Left kidney (tissue), 2 donors: ENCODE results near the gene STK32C. TPM values are rescaled to one million over a fixed set of nuclear protein-coding genes. Genes with fewer than 3 reads are reported as not detected.
"Not testable (repeated sequence)": the region's sequence is repeated elsewhere in the genome, so short reads cannot be mapped to it uniquely, and the experiment has no call there.

ENCODE experiments used
- DNase-seq: peaks from one replicate; pipeline ENCODE4 v3.0.0-alpha.2; 2013
- polyA plus RNA-seq: library from polyadenylated mRNA; unstranded; fragments of 120-200 nt; gene quantifications from one replicate; pipeline ENCODE4 v1.2.1, GENCODE V29; 2013; ENCODE audit not compliant: insufficient read length

STK32C gene
- polyA plus RNA-seq, 1 donor: 11.5 TPM

DNA sequence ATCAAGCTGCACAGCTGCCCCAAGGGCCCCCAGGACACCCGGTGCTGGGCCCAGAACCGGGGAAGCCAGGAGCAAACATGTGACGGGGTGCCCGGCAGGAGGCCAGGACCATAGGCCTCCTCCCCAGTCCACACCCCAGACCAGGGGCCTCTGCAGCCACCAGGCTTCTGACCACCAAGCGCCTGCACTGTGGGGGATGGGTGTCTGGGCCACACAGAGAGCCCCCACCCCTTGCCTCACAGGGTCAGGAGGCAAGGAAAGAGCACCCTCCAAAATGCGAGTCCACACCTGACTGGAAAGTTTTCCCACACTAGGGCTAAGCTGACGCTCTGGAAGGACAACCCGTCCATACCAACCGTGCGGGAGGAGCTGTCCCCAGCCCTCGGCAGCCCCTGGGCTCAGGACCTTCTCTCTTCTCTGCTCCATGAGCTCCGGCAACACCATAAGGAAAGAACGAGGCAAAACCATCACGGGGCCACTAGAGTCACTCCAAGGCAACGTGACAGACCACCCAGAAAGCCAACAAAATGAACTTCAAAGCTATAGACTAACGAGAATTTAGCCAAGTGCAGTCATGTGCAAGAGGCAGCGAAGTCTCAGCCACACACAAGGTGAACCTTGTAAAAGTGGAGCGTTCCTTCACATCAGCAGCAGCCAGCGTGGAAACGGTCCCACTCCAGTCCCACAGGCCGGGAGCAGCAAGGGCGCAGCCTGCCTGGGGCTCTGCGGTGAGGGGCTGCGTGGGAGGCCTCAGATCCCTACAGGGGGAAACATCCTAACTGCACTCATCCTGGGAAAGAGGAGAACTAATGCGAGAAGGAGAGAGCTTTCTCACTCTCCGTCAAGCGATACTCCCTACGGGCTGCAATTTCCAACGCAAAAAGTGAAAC, 5.1 kb downstream of the STK32C start:
- no peak for DNase-seq

DNA sequence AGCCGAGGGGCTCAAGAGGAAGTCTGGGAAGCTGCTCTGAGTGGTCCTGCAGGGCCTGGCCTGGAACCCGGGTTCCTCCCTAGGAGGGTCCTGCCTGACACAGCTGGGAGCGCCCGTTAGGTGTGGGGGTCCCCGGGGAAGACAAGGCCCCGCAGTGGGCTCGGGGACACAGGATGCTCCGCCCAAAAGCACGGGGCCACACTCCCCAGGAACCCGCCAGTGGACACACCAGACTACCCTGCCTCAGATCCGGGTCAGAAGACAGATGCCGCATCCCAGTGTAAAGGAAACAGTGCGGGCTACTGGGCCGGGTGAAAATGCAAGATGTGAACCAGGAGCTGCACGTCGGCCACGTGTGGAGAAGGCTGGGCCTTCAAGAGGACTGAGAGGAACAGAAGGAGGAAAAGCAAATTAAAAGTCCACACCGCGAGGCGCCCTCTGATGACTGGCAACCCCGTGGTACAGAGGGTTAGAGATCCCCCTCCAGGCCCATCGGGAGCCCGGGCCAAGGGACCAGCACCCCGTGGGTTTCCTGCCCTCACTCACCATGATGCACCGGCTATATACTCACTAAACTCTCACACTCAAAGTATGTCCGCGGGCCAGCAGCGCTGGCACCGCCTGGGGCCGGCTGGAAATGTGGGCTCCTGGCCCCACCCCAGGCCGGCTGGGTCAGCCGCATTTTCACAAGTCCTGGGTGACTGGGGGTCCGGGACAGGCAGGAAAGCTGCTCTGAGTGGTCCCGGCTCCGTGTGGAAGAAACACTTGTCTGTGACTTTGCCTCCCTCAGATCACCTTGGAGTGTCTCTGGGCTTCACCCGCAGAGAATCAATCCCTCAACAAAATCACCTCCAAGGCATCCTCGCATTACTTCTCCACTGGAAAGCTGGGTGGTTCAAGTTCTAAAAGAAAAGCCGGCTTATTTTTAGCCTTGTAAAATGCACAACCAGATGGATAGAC, 6.1 kb downstream of the STK32C start:
- DNase-seq: no peak

DNA sequence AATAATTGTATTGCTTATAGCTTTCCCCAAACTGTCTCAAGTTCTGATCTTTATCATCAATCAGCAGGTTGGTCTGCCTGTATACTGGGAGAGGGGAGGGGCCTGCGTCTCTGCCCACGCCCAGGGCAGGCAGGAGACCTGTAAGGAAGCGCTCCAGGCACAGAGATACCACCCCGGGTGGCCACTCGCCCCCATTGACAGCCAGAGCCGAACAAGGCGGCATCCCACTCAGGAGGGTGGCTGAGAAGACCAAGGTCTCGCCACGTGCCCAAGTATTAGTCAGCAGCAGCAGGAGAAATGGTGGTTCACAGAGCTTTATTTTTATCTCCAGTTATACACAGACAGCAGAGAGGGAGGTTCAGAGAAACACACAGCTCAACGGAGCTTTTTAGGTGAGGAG, 7.2 kb downstream of the STK32C start:
- no peak for DNase-seq

DNA sequence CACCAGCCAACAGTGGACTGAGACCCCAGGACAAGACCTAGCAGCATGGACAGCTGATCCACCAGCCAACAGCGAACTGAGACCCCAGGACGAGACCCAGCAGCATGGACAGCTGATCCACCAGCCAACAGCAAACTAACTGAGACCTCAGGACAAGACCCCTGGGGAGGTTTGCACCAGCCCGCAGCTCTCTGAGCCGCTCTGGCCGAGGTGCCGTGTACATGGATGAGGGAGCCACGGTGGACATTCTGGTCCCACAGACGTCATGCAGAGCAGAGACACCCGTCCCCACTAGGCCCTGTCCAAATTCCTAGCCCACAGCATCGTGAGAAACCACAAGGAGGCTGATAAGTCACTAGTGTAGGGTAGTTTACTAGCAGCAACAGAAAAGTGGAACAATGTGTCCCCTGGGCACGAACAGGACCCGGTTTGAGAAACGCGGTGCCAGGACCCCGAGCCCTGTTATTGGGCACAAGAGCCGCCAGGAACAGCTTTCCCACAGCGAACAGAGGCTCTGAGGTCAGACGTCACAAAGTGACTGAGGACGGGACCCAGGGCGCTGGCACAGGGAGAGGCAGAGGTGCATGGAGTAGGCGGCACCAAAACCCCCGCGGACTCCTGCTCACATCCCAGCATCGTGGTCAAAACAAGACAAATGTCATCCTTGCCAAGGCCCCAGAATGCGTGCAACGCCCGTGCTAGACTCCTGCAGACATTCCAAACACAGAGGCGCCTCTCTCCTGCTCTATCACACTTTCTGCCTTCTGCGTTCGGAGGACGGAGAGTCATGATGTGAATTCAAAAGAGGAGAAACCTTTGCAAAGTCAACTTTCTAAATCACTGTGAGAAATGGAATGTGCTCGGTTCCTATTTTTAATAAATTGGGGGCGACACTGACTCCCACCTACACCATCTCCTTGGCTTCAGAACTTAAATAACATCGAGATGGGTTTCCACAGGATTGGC, 8.1 kb downstream of the STK32C start:
- DNase-seq: no peak

DNA sequence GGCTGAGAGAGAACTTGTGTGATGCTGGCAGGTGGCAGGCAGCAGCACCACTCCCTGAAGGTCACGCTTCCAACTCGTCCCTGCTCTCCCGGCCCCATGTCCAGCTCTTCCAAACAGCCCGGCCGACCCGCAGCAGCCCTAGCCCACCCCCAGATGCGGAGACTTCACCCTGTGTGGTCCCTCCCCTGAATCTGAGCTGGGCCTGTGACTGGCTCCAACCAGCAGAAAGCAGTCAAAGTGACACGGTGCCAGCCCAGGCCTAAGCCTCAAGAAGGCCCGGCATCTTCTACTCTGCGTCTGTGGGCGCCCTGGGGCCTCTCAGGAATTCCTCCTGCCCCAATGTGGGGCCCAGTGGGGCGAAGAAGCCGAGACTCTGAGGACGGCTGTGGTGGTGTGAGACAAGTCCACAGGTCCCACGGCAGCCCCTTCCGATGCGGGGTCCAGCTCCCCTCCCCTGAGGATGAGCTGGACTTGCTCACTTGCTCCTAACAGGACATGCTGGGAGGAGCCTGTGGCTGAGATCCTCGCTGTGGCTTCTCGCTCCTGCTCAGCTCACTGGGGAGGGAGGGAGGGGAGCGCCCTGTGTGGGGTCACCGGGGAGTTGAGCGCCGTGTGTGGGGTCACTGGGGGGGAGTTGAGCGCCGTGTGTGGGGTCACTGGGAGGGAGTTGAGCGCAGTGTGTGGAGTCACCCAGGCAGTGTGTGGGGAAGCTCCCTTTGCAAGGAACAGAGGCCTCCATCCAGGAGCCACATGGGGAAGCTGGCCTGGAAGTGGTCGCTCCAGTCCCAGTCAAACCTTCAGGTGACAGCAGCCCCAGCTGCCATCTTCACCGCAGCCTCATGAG, 9.5 kb downstream of the STK32C start:
- peak; percentile 41 for DNase-seq

DNA sequence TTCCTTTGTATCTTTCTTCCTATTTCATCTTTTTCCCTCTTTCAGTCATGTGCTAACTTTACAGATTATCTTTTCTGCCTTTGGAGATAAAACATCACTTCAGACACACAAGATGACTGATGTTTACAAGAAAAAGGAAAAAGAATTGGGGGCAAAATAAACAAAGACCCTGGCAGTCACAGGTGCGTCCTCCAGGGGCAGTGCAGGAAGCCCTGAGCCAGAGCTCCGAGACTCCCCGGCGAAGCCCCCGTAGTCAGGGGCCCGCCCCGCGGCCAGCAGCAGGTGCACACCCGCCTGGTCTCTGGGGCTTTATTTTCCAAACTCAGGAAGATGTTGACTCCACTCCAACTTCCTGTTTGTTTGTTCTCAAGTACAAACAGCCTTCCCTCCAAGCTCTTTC, 10.2 kb downstream of the STK32C start:
- no peak for DNase-seq

DNA sequence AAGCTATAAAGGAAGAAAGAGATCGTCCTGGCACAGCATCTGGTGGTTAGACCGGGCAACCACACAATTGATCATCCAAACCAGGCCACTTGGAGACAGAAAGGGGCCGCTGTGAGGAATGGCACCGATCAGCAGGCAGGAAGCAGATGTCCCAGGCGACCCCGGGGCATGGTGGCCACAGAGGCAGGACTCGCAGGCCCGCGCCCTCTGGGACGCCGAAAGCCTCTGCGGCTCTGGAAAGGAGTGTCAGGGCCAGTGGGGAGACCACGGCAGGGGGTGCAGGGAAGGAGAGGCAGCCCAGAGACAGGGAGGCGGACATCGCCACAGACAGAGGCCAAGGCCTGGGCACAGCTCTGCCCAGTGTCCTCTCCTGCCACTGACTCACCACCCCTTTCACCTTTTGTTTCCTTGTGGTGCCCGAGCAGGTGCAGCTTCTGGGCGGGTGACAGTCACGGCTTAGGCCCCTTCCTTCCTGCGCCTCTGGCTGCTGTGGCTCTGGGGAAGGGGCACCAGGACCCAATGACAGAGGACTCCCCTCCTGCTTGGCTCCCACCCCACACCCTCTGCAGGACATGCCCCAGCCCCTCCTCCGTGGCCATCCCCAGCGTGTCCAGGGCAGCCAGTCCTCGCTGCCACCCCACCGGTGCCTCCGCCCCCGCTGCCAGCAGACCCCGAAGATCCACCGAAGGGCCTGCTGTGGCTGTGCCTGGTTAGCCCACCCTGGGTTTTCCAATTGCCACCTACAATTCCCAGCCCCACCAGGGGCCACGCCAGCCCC, 10.9 kb downstream of the STK32C start:
- DNase-seq: no peak

DNA sequence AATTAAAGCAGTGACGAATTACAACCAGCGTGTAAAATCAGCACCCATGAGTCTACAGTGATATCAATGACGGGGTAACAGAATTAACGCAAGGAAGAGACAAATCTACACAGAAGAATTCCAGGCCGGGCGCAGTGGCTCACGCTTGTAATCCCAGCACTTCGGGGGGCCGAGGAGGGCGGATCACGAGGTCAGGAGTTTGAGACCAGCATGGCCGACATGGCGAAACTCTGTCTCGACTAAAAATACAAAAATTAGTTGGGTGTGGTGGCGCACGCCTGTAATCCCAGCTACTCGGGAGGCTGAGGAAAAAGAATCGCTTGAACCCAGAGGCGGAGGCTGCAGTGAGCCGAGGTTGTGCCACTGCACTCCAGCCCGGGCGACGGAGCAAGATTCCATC, 12.3 kb downstream of the STK32C start:
- not testable (repeated sequence) for DNase-seq

DNA sequence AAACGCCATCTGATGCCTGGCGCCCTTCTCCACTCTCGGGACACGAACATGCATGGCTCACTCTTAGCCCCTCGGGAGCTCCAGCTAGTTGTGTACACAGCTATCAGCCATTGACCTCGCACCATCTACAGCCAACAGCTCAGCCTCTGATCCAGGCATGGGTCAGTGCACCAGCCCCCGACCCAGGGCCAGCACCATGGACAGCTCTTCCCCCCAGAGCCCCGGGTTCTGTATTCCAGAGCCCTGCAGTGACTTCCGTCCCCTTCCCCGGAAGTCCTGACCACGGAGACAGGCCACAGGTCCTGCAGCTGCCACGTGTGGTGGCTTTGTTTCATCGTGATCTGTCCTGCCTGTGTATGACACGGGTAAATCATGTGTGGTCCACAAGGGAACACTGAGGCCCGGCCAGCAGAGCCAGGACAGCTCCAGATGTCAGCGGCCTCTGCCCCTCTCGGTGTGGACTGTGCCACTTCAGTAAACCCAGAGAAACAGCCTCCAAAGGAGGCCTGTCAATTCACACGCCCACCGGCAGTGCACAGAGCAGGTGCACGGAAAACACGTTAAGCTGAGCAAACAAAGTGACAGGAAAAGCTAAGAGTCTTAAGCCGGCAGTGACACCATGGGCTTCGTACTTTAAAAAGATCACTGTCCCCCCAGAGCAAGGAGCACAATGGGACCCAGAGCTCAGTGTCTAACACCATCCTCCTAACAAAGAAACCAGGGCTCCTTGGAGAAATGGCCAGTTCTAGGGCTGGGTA, 13.0 kb downstream of the STK32C start:
- DNase-seq: no peak

DNA sequence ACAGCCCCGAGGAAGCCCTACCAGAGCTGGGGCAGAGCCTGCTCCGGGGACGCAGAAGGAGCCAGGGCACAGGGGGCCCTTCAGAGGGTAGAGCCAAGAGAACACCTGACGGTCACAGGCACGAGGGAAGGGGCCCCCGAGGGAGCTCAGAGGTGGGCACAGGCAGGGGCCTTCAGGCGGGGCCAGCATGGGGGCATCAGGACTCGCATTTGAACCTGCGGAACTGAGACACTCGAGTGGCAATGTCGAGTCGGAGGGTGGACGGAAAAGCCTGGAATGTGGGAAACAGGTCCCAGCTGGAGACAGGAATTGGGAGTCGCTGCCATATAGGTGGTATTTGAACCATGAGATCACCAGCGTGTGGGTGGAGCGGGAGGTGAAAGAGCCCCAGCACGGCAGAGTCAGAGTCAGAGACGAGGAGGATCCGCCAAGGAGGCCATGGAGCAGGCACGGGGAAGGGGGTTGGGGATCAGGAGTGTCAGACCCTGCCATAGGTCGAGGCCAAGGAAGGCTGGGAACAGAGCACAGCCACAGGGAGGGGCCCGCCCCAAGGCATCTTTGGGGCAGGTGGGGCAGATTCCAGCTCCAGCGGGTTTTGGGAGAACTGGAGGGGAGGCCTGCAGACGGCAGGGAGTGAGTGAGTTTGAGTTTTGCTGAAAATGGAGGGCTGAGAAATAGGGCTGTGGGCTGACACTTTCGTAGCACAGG, 13.8 kb downstream of the STK32C start:
- no peak for DNase-seq

DNA sequence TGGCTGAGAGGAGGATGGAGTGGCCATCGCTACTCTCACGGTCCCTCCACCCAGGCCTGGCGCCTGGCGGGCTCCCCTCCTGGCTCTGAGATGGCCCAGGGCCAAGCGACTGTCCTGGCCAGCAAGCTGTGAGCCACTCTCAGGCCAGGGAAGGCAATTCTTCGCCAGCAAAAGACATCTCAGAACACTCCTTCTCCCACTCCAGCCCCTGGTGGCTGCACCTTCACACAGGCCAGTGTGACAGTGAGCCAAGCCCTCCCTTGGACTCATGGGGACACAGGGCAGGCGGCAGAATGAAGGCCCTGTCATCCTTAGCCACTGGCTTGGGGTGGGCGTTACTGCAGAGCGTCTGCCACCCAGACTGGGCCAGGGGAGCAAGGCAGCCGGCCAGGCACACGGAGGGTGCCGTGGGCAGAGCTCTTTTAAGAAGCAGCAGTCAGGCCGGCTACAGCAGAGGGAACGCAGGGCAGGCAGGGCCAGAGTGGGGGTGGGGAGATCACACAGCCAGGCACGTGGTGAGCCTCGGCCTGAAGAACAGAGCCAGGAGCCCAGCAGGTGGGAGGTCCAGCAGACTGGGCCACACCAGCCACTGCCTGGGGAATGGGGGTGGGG, 14.4 kb downstream of the STK32C start:
- DNase-seq: no peak

DNA sequence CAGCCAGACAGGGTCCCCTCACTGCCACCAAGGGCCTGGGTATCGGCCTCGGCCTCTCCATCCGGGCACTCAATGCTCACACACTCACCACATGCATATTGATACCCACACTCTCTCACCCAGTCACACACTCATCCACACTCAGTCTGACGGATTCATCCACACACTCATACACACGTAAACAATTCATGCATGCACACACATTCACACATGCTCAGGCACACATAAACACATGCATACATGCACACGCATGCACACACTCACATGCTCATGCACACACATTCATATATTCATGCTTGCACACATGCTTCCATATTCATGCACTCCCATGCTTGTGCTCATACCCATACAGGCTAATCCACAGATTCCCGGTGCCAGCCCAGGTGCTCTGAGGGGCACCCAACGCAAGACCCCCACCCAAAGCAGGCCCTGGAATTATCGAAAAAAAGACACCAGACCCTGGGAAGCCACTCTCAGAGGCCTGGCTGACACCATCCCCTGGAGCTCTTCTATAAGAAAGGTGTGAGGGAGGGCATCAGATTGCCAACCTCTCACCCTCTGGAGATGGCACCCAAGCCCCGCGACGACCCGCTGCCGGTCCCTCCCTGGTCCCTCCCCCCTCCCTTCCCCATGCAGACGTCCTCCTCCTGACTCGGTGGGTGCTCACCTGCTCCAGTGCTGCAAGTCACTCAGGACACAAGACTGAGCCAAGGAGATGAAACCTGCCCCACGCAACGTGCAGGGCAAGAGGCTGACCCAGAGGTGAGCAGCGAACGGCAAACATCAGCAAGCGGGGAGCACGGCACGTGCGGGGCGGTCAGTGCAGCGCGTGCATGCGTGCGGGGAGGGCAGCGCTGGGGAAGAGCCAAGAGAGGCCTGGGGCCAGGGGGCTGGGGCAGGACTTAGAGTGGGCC, 15.2 kb downstream of the STK32C start:
- no peak for DNase-seq

DNA sequence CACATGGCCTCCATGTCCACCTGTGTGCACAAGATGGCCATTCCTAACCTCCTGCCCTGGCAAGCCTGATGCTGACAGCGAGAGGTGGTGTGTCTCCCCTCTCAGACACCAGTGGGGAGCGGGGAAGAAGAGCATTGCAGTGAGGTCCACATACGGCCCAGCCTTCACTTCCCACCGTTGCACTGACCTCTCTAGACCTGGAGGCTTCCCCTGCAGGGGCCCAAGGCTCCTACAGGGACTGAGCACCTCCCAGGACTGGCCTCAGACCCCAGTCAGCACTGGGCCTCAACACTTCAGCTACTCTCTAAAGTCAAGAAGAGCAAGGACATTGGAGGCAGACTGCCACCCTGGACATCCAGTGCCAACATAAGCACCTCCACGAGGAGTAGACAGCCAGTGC, 15.9 kb downstream of the STK32C start:
- no peak for DNase-seq

DNA sequence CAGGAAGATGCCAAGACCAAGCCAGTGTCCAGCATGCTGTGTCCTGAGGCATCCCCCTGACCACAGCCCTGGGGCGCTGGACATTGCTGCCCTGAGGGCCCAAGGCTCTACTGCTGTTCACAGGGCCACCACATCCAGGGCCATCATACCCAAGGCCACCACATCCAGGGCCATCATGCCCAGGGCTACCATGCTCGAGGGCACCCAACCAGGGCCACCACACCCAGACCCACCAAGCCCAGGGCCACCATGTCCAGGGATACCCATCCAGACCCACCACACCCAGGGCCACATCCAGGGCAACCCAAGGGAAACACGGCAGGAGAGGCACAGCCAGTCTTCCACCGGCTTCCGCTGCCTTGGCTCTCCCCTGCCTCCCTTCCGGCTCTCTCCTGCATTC, 17.1 kb downstream of the STK32C start:
- no peak for DNase-seq

DNA sequence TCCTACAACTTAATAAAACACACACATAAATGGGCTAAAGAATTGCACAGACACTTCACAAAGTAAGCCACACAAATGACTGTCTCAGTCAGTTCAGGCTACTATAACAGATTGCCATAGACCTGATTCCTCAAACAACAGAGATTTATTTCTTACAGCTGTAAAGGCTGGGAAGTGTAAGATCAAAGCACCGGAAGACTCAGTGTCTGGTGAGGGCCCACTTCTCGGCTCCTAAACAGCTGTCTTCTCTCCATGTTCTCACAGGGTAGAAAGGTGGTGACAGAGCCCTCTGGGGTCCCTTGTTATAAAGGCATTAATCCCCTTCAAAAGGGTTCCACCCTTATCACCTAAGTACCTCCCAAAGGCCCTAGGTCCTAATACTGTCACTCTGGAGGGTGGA, 18.3 kb downstream of the STK32C start:
- DNase-seq: no peak

DNA sequence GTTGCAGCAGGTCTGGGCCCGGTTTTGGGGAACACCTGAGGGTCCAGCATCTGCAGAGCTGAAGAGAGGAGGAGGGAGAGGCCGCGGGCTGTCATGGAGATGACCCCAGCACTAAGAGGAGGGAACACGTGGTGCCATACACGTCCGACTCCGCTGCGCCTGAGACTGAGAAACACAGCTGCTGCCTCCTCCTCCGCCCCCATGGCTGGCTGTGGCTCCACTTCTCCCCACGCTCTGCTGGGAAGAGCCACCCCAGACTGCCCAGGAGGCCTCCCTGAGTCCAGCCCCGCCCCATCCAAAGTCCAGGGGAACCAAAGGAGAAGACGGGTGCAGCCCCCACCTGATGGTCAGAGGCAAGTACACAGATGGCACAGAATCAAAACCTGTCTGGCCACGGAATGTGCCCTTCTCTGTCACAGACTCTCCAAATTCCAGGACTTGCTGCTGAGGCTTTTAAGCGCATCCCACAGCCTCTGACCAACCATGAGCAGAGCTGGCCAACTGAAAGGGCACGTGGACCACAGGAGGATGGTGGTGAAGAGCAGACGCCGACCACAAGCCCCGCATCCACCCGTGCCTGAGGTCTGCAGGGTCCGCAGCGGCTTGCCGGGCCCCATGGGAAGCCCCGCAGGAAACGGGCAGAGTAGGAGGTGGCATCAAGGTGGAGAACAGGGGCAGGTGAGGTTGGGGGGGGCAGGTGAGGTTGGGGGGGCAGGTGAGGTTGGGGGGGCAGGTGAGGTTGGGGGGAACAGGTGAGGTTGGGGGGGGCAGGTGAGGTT, 24.0 kb downstream of the STK32C start:
- DNase-seq: no peak
